ENCODE measurements around the gene SLC22A23.

DNA sequence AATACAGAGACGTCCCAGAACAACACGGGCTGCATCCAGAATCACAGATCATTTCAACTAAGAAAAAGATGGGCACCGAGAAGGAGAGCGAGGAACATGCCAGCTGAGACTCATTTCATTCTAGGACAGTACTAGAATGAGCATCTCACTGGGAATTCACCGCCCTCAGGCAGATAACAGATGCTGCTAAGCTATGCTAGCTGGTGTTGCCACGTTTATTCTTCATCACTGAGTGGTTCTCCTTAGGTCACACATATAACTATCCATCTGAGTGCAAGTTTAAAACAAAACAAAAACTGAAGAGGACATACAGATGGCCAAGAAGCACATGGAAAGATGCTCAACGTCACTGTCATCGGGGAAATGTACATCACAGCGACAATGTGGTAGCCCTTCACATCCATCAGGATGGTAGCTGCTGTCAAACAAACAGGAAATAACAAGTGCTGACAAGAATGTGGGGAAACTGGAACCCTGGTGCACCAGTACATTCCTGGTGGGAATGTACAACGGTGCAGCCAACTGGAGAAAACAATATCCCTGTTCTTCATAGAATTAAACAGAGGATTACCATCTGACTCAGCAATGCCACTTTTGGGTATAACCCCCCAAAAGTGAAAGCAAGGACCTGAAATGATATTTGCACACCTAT is 97.6 kb downstream of the SLC22A23 start:
- TF ChIP-seq, protein P1, sequence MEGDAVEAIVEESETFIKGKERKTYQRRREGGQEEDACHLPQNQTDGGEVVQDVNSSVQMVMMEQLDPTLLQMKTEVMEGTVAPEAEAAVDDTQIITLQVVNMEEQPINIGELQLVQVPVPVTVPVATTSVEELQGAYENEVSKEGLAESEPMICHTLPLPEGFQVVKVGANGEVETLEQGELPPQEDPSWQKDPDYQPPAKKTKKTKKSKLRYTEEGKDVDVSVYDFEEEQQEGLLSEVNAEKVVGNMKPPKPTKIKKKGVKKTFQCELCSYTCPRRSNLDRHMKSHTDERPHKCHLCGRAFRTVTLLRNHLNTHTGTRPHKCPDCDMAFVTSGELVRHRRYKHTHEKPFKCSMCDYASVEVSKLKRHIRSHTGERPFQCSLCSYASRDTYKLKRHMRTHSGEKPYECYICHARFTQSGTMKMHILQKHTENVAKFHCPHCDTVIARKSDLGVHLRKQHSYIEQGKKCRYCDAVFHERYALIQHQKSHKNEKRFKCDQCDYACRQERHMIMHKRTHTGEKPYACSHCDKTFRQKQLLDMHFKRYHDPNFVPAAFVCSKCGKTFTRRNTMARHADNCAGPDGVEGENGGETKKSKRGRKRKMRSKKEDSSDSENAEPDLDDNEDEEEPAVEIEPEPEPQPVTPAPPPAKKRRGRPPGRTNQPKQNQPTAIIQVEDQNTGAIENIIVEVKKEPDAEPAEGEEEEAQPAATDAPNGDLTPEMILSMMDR (optimal IDR thresholded peaks at IDR 0.05 in 1 of 3, IDR thresholded peaks at IDR 0.05 in 1 of 3, conservative IDR thresholded peaks at IDR 0.05 in 1 of 3; ENCODE audit: extremely low read depth in 1 of 3, insufficient read depth in 2 of 3, low read length in 3 of 3) = no peak
- TF ChIP-seq EZH2 (IDR thresholded peaks at IDR 0.05; ENCODE audit: low read length) = no peak

All from keratinocyte (primary cell).